AG04450 (cell line): ENCODE measurements around the gene NDUFS7. TPM values are rescaled to one million over a fixed set of nuclear protein-coding genes. Genes with fewer than 3 reads are reported as not detected.

Source experiments
- CTCF ChIA-PET: fragments of 300-600, 350-600 bp; formaldehyde crosslinking; extraction: SDS; loops from one replicate; lab custom pipeline; 2022; ENCODE audit warnings: antibody characterized with exemption, inconsistent platforms; lab: Charles Lee
- POLR2A ChIA-PET: fragments of 350-600 bp; formaldehyde crosslinking; extraction: SDS; loops from one replicate; lab custom pipeline; 2021; ENCODE audit warnings: antibody characterized with exemption, inconsistent platforms; lab: Yijun Ruan, JAX
- DNase-seq: peaks from one replicate; pipeline ENCODE4 v3.0.0-alpha.2; 2011; ENCODE audit warnings: low read depth, low spot score
- H3K27ac ChIP-seq: one replicate; pipeline ENCODE4 v1.5.1; 2012; ENCODE audit warnings: low read depth, low read length, control low read depth
- H3K27me3 ChIP-seq: one replicate; pipeline ENCODE4 v1.6.0; 2012; ENCODE audit warnings: low read length; ENCODE audit not compliant: control insufficient read depth, insufficient read depth
- H3K4me3 ChIP-seq: 2 replicates; pipeline ENCODE4 v1.5.1; 2011; ENCODE audit warnings: mild to moderate bottlenecking, low read depth, low read length, control low read depth
- H3K9me3 ChIP-seq: 2 replicates; pipeline ENCODE4 v1.5.1; 2012; ENCODE audit warnings: low read length; ENCODE audit not compliant: control insufficient read depth, insufficient read depth
- polyA plus RNA-seq: library from polyadenylated mRNA; depleted of rRNA; stranded (reverse); fragments of >200 nt; gene quantifications from 2 replicates; pipeline ENCODE4 v1.2.3, GENCODE V29; 2011
- TF ChIP-seq, protein P1 (sequence below): IDR thresholded peaks from 2 replicates; pipeline ENCODE4 v1.5.1; 2011; ENCODE audit warnings: low read depth, low read length, control low read depth, inconsistent platforms

The NDUFS7 gene
- polyA plus RNA-seq, 1 experiment, result 26.1 TPM

DNA sequence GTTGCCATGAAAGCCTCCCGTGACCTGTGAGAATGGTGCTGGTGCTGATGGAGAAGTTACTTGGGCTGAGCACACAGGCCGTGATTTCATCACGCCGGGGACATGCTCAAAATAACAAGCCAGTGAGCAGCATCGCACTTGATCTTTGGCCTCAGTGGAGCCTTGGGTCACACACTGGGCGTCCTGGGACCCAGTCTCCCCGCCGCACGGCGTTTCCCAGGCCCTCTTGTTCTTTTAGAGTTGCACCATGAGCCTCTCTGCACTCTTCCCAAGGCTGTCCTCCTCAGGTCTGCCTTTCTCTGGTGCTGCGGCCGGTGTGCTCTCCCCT, 9.5 kb upstream of the NDUFS7 start:
- TF ChIP-seq, protein P1, sequence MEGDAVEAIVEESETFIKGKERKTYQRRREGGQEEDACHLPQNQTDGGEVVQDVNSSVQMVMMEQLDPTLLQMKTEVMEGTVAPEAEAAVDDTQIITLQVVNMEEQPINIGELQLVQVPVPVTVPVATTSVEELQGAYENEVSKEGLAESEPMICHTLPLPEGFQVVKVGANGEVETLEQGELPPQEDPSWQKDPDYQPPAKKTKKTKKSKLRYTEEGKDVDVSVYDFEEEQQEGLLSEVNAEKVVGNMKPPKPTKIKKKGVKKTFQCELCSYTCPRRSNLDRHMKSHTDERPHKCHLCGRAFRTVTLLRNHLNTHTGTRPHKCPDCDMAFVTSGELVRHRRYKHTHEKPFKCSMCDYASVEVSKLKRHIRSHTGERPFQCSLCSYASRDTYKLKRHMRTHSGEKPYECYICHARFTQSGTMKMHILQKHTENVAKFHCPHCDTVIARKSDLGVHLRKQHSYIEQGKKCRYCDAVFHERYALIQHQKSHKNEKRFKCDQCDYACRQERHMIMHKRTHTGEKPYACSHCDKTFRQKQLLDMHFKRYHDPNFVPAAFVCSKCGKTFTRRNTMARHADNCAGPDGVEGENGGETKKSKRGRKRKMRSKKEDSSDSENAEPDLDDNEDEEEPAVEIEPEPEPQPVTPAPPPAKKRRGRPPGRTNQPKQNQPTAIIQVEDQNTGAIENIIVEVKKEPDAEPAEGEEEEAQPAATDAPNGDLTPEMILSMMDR, result no peak
- no peak for DNase-seq
- peaks cover 5% of the 10 kb centered on the region; the same call in 1 of the 2 replicates for H3K9me3 ChIP-seq
- CTCF ChIA-PET, result no interaction called here
- POLR2A ChIA-PET, result no interaction called here
- no peaks in the 10 kb centered on the region for H3K27me3 ChIP-seq
- H3K27ac ChIP-seq, result no peak overlapping the region
- H3K4me3 ChIP-seq, result no peak overlapping the region

DNA sequence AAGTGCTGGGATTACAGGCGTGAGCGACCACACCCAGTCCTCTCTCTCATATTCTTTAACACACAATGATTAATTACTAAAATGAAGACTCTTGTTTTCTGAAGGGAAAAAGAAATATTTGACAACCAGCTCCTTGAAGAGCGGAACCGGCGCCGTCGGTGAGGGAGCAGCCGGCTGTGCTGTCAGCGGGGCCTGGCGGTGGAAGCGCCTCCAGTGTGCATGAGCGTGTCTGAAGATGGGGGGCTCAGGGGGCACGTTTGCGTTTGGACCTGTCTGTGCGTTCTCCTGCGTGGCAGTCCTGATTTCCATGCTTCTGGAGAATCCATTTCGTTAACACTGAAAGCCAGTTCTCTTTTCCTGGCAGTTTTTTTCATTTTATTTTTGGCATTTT, 7.3 kb upstream of the NDUFS7 start:
- no peak overlapping the region for H3K4me3 ChIP-seq

GRCh38 chr19:1377176-1377964, 6.3 kb upstream of the NDUFS7 start:
- H3K9me3 ChIP-seq, result peaks cover 5% of the 10 kb centered on the region; the same call in 1 of the 2 replicates
- ChIA-PET CTCF (no interaction called here), POLR2A (interaction anchor here (0.5 kb wide), 1 partner anchor 57 kb away, joined by 3 read pairs; no protein-coding TSS in a partner anchor)

More for the DNA sequence above, 7.3 kb upstream of the NDUFS7 start:
- no peak overlapping the region for H3K27ac ChIP-seq
- TF ChIP-seq, protein P1, result no peak
- H3K27me3 ChIP-seq, result no peaks in the 10 kb centered on the region
- DNase-seq, result no peak
- CTCF ChIA-PET, result no interaction called here
- POLR2A ChIA-PET, result no interaction called here
- H3K9me3 ChIP-seq, result peaks cover 5% of the 10 kb centered on the region; the same call in 1 of the 2 replicates

GRCh38 chr19:1377965-1378785, 5.5 kb upstream of the NDUFS7 start:
- DNase-seq, result no peak
- Histone ChIP-seq H3K27ac (no peak overlapping the region), H3K27me3 (no peaks in the 10 kb centered on the region), H3K9me3 (peaks cover 5% of the 10 kb centered on the region; the same call in 1 of the 2 replicates), H3K4me3 (no peak overlapping the region)
- TF ChIP-seq, protein P1, result no peak
- ChIA-PET POLR2A (no interaction called here), CTCF (no interaction called here)

More at GRCh38 chr19:1377176-1377964, 6.3 kb upstream of the NDUFS7 start:
- H3K27ac ChIP-seq, result no peak overlapping the region
- no peak overlapping the region for H3K4me3 ChIP-seq
- DNase-seq, result no peak
- H3K27me3 ChIP-seq, result no peaks in the 10 kb centered on the region
- TF ChIP-seq, protein P1, result no peak
